ENCODE results near the gene ASB1.
"Not testable (repeated sequence)": the region's sequence is repeated elsewhere in the genome, so short reads cannot be mapped to it uniquely, and the experiment has no call there.

ASB1 gene

DNA sequence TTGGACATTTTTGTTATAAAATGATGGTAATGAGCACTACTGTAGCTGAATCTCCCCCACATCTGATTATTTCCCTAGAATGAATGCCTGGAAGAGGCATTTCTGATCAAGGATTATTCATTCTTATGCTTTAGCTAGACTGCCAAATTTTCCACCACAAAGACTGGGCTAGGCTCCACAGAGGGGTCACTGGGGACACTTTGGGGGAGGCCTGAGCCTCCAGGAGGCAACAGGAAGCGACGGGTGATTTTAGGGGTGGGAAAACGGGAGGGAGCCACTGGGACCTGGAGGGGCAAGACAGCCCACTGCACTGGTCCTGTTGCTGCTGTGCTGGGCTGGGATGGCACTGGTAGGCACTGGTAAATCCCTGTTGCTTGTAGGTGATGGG, 2.4 kb upstream of the ASB1 start:
- no peak for DNase-seq

DNA sequence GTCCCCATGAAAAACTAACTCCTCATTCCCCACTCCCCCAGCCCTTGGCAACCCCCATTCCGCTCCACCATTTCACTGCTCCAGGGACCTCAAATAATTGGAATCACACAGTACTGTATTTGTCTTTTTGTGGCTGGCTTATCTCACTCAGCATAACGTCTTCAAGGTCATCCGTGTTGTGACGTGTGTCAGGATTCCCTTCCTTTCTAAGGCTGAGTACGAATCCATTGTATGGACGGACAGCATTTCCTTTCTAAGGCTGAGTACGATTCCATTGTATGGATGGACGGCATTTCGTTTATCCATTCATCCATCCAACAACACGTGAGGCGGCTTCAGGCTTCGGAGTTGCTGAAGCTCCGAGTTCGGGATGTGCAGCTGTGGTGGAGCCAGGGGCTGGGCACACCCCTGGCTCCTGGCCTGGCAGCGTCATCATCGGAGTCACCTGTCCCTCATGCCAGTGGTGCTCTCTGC, 1.2 kb upstream of the ASB1 start:
- DNase-seq: no peak

DNA sequence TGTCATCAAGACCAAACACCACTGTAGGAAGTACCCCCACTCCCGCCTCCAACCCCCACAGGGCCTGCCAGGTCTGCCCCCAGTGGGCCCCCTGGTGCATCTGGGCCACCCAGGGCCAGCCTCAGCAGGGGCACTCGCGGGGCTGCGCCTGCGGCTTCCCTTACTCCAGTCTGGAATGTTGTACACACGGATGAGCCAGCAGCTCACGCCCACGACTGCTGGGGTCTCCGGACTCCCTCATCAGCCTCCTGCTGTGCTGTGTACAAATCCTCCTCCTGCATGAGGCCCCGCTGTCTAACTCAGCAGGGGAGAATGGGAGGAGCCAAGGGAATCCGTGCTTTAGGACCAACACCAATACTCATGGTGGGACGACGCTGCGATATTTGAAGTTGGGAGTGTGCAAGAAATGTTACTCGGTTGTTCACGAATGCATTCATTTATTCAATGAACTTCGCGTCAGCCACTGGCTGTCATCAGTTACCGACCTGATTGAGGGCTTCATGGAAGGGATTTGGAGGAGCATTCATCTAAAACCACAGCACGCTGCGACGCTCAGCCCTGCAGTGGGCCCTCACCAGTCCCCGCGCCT, 654 bp upstream of the ASB1 start:
- no peak for DNase-seq

DNA sequence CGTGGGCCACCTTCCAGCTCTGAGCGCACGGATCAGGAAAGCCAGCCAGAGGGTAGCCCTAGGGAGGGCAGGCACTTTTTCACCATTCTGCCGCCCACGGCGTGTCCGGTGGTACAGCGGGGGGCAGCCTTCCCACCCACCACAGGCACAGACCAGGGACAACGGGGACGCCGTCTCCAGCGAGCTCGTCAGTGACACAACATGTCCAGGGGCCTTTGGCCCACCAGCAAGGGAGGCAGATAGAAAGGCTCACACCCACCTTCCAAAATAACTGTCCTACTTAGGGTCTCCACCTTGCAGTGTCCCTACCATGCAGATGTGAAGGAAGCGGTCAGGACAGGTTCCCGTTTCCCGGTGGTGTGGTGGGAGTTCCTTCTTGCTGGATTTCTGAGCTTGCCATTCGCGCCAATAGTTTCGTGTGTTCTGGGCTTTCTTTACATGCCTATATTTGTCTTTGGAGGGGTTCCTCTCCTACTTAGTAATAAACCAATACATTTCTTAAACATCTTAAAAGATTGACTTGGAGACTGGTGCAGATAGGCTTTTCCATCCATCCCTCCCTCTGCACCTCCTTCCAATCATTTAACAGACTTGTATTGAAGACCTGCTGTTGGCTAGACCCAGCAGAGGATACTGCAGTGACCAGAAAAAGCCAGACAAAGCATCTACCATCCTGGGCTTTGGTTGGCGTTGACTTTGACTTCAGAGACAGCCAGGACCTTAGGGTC, 872 bp downstream of the ASB1 start:
- no peak for DNase-seq

DNA sequence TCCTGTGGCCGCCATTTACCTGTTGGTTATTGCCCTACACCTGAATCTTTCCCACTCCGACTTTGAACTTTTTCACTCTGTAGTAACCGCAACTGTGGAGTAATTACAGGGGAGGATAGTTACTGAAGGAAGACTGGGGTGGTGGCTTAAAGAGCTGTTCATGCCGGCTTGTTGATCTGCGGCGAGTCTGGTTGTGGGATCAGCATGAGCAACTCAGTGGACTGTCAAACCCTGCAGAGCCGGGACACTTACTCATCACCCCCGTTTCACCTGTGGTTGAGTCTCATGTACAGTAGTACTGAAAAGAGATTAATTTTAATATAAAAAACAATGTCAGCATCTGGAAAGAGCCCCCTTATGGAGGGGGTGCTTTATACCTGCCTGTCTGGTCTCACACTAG, 2.1 kb downstream of the ASB1 start:
- DNase-seq: no peak

DNA sequence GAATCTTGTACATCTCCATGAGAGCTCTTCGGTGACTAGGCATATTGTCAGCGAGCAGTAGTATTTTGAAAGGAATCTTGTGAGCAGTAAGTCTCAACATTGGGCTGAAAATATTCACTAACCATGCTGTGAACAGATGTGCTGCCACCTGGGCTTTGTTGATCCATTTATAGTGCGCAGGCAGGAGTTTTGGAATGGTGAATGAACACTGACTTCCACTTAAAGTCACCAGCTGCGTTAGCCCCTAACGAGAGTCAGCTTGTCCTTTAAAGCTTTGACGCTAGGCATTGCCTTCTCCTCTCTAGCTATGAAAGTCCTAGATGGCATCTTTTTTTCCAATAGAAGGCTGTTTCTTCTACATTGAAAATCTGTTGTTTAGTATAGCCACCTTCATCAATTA, 4.1 kb downstream of the ASB1 start:
- no peak for DNase-seq

DNA sequence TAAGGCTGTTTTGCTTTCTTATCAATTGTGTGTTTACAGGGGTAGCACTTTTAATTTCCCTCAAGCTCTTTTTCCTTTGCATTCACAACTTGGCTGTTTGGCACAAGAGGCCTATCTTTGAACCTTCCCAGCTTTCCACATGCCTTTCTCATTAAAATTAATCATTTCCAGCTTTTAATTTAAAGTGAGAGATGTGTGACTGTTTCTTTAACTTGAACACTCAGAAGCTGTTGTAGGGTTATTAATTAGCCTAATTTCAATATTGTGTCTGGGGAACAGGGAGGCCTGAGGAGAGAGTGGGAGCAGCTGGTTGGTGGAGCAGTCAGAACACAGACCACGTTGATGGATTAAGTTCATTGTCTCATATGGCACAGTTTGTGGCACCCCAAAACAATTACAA, 4.7 kb downstream of the ASB1 start:
- no peak for DNase-seq

DNA sequence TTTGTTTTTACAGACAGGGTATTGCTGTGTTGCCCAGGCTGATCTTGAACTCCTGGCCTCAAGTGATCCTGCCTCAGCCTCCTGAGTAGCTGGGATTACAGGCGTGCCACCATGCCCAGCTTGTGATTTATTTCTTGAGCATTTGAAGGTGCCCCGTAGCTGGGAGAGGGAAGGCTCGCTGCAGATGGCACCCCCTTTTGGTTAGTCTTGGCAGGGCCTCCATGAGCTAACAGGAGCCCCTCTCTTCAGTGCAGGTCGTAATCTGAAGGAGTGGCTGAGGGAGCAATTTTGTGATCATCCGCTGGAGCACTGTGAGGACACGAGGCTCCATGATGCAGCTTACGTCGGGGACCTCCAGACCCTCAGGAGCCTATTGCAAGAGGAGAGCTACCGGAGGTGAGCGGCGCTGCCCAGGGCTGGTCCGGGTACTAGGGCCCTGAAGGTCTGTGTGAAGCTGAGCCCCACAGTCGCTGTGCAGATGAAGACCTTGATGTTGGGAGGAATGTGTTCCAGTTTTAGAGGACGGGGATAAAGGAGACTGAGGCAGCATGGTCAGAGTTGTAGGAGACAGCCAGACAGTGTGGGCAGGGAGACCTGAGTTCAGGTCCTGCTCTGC, 6.7 kb downstream of the ASB1 start:
- DNase-seq: no peak

DNA sequence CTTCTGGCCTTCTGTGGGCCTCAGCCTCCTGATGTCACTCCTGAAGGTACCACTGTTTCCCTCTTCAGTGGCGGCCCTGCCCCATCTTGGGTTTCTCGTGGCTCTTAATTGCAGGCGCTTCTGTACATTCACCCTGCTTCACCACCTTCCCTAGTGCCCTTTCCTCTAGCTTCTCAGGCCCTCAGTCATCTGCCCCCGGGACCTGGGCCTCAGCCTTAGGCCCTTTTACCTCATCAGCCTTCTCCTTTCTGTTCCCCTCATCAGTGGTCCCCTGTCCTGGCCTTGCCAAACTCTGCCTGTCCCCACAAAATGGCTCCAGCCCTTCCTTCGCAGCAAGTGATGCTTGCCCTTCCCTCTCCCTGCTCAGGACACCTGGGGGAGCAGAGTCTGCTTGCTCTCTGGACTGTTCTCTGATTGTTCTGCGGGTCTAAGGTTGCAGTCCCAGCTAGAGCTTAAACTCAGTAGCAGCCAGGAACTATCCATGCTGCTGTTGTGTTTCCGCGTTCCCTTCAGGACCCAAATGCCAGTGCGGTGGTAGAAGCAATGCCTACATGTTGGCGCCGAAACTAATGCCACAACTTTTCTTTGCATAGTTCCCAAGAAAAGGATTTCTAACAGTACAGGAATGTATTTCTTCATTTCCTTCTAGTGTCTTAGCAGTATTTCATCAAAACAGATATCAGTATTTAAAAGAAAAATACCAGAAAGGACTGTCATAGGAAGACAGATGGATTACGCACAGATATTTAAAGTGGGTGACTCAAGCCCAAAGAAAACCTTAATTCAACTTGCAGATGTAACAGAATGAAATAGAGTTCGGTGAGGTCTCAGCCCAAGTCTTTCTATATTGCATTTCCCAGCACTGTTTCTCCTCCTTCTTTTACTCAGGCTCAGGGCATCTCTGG, 7.5 kb downstream of the ASB1 start:
- no peak for DNase-seq

DNA sequence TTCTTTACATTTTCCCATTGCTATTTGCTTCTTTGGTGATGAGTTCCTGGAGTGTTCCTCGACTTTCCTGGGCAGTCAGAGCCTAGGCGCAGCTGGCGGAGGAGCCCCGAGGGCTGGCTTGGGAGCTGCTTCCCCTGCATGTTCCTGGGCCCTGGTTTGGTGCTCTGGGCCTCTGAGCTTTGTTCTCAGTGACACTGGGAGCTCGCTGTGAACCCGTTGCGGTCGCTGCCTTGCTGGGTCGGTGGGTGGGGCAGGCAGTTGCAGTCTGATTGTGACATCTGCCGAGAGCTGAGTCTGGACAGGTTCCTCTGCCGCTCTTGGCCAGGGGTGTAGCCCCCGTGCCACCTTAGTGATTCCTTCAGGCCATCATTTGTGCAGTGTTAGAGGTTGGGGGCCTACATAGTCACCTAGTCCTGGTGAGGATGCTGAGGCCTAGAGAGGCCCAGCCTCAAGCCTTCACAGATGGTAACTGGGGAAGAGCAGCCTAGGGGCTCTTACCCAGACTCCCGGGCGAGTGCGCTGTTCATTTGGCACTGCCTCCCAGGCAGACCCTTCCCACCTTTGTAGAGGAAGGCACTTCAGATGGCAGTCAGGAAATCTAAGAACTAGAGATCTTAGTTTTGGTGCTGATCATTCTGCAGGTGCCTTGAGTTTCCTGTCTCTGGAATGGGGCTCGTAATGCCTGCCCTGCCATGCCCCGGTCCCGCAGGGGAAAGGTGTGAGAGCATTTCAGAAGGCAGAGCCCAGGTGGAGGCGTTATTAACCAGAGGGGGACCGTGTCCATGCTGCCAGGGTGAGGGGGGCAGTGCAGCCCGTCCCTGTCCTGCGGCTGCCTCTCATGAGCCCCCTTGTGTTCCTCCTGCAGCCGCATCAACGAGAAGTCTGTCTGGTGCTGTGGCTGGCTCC, 8.4 kb downstream of the ASB1 start:
- DNase-seq: no peak

DNA sequence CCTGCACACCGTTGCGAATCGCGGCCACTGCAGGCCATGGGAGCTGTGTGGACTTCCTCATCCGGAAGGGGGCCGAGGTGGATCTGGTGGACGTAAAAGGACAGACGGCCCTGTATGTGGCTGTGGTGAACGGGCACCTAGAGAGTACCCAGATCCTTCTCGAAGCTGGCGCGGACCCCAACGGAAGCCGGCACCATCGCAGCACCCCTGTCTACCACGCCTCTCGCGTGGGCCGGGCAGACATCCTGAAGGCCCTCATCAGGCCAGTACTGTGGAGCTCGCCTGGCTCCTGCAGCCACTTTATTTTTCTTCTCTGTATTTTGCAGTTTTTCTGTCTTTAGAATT, 9.0 kb downstream of the ASB1 start:
- DNase-seq: no peak

DNA sequence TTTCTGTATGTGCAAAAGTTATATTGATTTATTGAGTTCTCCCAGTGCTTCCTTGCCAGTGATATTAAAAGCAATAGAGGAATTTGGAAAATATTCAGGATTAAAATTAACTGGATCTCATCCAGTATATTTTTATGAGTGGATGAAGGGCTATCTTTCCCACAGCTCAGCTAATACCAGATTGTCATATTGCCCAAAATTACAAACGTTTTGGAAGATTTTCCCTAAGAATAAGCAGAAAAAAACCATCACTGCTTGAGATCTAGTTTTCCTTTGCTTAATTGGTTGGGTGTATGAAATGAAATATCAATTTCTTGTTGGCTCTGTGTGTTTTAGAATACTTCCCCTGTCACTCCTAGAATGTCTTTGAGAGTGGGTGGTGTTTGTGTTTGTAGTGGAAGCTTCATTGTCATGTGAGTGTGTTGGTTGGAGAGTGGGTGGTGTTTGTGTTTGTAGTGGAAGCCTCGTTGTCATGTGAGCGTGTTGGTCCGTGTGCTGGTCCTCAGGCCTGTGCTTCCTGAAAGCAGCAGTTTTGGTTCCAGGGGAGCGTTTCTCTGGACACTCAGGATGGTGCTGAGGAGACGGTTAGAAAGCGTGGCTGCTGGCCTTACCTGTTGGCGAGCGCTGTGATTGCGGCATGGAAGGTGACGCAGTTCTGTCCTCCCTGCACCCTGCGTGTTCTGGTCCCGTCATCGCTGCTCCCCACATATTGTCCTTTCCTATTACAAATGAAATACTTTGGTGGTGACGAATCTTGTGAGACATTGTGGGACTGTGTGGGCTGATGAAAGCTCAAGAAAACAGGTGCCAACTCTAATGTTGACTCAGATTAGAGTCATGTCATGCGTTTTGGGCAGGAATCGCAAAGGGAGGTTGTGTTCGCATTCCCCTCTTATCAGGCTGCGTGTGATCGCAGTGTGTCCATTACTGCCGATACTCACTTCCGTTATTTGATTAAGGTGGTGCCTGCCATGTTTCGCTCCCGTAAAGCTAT, 12.4 kb downstream of the ASB1 start:
- DNase-seq: no peak

DNA sequence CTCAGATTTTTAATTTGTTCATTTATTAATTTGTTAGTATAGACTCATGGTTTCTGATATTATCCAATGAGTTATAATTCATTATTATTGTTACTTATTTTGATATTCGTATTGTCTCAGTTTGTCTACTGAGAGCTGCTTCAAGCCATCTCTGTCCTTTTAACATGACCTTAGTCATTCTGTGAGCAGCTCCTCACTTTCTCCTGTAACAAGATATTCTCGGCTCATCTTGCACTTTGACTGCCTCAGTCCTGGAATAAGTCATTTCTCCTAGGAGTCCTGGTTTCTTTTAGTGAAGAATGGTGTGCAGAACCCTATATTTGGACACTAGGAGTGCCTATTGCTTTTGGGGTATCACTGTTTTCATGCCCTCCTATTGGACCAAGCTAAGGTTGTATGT, 13.2 kb downstream of the ASB1 start:
- DNase-seq: no peak

DNA sequence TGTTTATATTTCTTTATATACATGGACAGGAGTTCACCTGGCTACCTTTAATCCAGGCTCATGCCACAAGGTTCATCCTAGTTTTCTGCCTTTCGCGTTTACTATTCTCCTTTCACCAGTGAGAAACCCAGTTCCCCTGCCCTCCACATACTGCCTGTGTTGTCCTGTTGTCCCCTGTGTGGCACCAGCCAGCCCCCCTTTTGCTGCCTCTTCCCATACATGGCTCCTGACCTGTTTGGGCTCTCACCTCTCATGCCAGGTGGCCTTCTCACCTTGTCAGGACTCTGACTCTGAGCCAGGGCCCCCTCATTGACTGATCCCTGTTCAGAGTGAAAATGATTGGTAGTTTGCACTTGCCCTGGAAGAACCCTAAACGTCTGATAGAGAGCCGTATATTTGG, 13.6 kb downstream of the ASB1 start:
- no peak for DNase-seq

DNA sequence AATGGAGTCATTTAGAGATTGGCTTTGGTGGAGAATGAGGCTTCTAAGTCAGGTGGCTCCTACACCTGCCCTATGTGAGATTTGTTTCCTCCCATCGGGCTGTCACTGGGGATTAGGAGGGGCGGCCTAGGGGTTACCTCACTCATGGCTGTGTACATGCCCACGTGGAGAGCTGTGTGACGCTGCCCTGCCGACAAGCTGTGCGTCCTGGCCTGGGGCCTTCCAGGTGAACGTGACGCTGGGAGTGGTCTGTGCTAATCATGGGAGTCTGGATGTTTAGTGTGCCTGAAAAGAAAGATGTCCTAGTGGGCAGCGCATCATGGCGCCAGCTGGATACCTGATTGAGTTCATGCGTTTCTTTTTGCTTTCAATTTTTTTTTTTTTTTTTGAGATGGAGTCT, 14.0 kb downstream of the ASB1 start:
- DNase-seq: no peak

DNA sequence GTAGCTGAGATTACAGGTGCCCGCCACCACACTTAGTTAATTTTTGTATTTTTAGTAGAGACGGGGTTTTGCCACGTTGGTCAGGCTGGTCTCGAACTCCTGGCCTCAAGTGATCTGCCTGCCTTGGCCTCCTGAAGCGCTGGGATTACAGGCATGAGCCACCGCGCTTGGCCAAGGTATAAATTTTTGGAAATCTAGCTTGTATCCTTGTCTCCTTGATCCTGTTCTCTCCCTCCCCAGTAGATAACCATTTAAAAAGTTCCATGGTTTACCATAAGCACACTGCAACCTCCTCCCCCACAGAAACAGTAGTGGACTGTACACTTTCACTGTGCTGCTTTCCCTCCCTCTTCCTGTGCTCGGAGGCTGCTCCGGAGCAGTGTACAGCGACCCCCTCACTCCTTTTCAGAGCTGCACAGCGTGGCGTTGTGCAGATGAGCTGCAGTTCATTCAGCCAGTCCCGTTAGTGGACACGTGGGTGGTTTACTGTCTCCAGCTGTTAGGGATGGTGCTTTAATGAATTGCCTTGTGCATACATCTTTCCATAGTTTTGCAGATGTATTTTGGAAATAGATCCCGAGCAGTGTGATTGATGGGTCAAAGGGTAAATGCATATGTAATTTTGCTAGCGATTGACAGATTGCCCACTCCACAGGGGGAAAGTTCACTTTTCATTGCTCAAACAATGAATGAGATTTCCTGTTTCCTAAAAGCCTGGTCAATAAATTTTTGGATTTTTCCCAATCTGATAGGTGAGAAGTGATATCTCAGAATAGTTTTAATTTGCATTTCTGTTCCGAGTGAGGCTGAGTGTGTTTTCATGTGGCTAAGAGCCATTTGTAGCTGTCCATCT, 14.8 kb downstream of the ASB1 start:
- DNase-seq: no peak

DNA sequence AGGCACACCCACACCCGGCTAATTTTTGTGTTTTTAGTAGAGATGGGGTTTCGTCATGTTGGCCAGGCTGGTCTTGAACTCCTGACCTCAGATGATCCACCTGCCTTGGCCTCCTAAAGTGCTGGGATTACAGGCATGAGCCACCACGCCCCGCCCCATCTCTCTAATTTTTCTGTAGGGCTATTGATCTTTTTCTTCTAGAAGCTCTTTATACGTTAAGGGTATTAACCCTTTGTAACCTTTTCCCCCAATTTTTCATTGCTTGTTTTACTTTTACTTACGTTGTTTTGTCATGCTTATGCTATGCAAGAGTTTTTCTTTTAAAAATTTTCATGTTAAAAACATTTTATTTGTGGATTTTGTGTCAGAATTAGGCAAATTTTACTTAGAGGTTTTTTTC, 15.5 kb downstream of the ASB1 start:
- DNase-seq: not testable (repeated sequence)

DNA sequence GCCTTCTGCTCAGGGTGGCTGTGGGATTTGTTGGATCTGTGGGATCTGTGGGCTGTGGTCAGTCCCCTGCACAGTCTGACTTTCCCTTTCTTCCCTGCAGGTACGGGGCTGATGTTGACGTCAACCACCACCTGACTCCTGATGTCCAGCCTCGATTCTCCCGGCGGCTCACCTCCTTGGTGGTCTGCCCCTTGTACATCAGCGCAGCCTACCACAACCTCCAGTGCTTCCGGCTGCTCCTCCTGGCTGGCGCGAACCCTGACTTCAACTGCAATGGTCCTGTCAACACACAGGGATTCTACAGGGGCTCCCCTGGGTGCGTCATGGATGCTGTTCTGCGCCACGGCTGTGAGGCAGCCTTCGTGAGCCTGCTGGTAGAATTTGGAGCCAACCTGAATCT, 17.5 kb downstream of the ASB1 start:
- DNase-seq: no peak

DNA sequence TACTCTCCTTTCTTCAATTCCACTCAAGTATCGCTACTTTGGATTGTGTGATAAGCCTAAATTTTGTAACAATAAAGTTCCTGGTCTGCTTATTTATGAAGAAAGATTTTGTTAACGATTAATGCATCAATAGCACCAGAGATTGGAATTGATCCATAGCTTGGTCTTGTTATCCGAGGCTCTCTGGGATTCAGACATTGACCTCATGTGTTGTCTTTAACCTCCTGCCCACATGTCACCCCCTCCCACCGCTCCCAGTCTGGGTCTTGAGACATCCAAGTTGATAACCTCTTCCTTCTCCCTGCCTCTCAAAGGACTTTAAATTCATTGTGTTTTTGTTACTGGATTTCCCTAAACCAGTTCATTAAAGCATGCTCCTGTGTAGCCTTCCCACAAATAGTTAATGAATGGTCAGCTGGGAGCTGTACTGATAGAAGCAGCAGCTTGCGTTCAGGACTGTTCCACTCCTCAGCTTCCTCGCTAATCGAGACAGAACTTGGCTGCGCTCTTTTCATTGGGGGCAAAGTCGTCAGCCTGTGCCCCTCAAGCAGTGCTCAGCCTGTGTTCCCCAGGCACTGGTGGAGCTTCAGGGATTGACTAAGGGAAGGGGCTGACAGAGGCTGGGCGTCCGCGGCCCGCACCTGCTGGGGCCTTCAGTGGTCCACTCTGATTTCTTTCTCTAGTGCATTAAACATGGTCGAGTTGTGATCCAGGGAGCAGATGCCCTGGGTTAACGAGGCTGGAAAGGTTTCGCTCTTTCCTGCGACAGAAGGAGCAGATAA, 18.9 kb downstream of the ASB1 start:
- no peak for DNase-seq

All from NCI-H187 treated with DMSO at 0.1 percent for 48 hours (cell line).